HEK293 (cell line): ENCODE measurements around the gene PRAF2.

Experiments
- CTCF ChIA-PET: fragments of 350-600 bp; formaldehyde crosslinking; extraction: SDS; loops from one replicate; lab custom pipeline; 2021; ENCODE audit warnings: antibody characterized with exemption; lab: Yijun Ruan, JAX
- POLR2A ChIA-PET: fragments of 300-600 bp; formaldehyde crosslinking; extraction: SDS; loops from one replicate; lab custom pipeline; 2020; ENCODE audit warnings: antibody characterized with exemption, inconsistent platforms; lab: Yijun Ruan, JAX
- H3K27ac ChIP-seq: fragments of 200-500 bp; sonication (Bioruptor generic); 2 replicates; pipeline ENCODE4 v1.5.1; 2014; ENCODE audit warnings: low read depth, low read length, control low read depth, inconsistent platforms; ENCODE audit errors: extremely low read depth
- H3K36me3 ChIP-seq, 2 experiments: fragments of 200-500 bp in 1 of 2; sonication (Bioruptor generic) in 1 of 2; 1 replicate in 1 of 2; 2 replicates in 1 of 2; pipeline ENCODE4 v1.5.1; 2014 to 2017; ENCODE audit warnings: inconsistent platforms in 2 of 2, low read length in 2 of 2; ENCODE audit not compliant: control insufficient read depth in 2 of 2, insufficient read depth in 1 of 2
- H3K4me1 ChIP-seq: fragments of 200-500 bp; sonication (Bioruptor generic); 2 replicates; pipeline ENCODE4 v1.5.1; 2014; ENCODE audit warnings: mild to moderate bottlenecking, low read length, inconsistent platforms; ENCODE audit not compliant: control insufficient read depth, insufficient read depth
- H3K4me3 ChIP-seq: 2 replicates; pipeline ENCODE4 v1.5.1; 2011; ENCODE audit warnings: low read depth, mild to moderate bottlenecking, control low read depth, low read length, moderate library complexity
- H3K9me3 ChIP-seq: fragments of 200-500 bp; sonication (Bioruptor generic); 2 replicates; pipeline ENCODE4 v1.5.1; 2014; ENCODE audit warnings: low read depth, low read length, inconsistent platforms; ENCODE audit not compliant: control insufficient read depth, insufficient read depth
- YY2 ChIP-seq: fragments of 450-650 bp; formaldehyde crosslinking; IDR thresholded peaks from 2 replicates; pipeline ENCODE4 v1.5.1; 2016; ENCODE audit warnings: missing biosample characterization, missing genetic modification characterization
- ZNF112 ChIP-seq: fragments of 450-650 bp; formaldehyde crosslinking; IDR thresholded peaks from 2 replicates; pipeline ENCODE4 v1.5.0; 2017; ENCODE audit warnings: missing biosample characterization, missing genetic modification characterization
- ZNF133 ChIP-seq: fragments of 450-650 bp; formaldehyde crosslinking; IDR thresholded peaks from 2 replicates; pipeline ENCODE4 v1.5.1; 2016; ENCODE audit warnings: missing biosample characterization, missing genetic modification characterization
- ZNF223 ChIP-seq: fragments of 450-650 bp; formaldehyde crosslinking; IDR thresholded peaks from 2 replicates; pipeline ENCODE4 v1.5.1; 2016; ENCODE audit warnings: missing biosample characterization, missing genetic modification characterization
- ZNF248 ChIP-seq: fragments of 450-650 bp; formaldehyde crosslinking; IDR thresholded peaks from 2 replicates; pipeline ENCODE4 v1.5.1; 2017; ENCODE audit warnings: missing biosample characterization, missing genetic modification characterization
- ZNF266 ChIP-seq: fragments of 450-650 bp; formaldehyde crosslinking; IDR thresholded peaks from 2 replicates; pipeline ENCODE4 v1.5.1; 2016; ENCODE audit warnings: missing biosample characterization, missing genetic modification characterization, low read depth
- ZNF311 ChIP-seq: fragments of 450-650 bp; formaldehyde crosslinking; IDR thresholded peaks from 2 replicates; pipeline ENCODE4 v1.5.1; 2017; ENCODE audit warnings: missing biosample characterization, missing genetic modification characterization, borderline replicate concordance
- ZNF335 ChIP-seq: fragments of 450-650 bp; formaldehyde crosslinking; conservative IDR thresholded peaks from 2 replicates; pipeline ENCODE4 v1.5.1; 2016; ENCODE audit warnings: missing biosample characterization, missing genetic modification characterization
- ZNF37A ChIP-seq: fragments of 450-650 bp; IDR thresholded peaks from 2 replicates; pipeline ENCODE4 v1.5.1; 2018; ENCODE audit warnings: missing biosample characterization, missing genetic modification characterization
- ZNF404 ChIP-seq: fragments of 450-650 bp; formaldehyde crosslinking; IDR thresholded peaks from 2 replicates; pipeline ENCODE4 v1.5.1; 2017; ENCODE audit warnings: missing biosample characterization, missing genetic modification characterization
- ZNF560 ChIP-seq: fragments of 450-650 bp; formaldehyde crosslinking; IDR thresholded peaks from 2 replicates; pipeline ENCODE4 v1.5.1; 2017; ENCODE audit warnings: missing biosample characterization, missing genetic modification characterization, borderline replicate concordance
- ZNF658 ChIP-seq: fragments of 450-650 bp; formaldehyde crosslinking; IDR thresholded peaks from 2 replicates; pipeline ENCODE4; 2016; ENCODE audit warnings: missing biosample characterization, missing genetic modification characterization
- ZNF76 ChIP-seq: fragments of 450-650 bp; formaldehyde crosslinking; IDR thresholded peaks from 2 replicates; pipeline ENCODE4; 2016; ENCODE audit warnings: low read depth, missing biosample characterization, missing genetic modification characterization, borderline replicate concordance
- TF ChIP-seq, protein P1 (sequence below): fragments of 450-650 bp; formaldehyde crosslinking; IDR thresholded peaks from 2 replicates; pipeline ENCODE4 v1.5.1; 2017; ENCODE audit warnings: missing biosample characterization, mild to moderate bottlenecking, missing genetic modification characterization, moderate library complexity
- TF ChIP-seq, protein P2 (sequence below): fragments of 450-650 bp; formaldehyde crosslinking; IDR thresholded peaks from 2 replicates; pipeline ENCODE4 v1.5.1; 2016; ENCODE audit warnings: missing biosample characterization, missing genetic modification characterization
- TF ChIP-seq, protein P3 (sequence below): fragments of 450-650 bp; formaldehyde crosslinking; optimal IDR thresholded peaks from 2 replicates; pipeline ENCODE3; 2016; ENCODE audit warnings: missing biosample characterization, mild to moderate bottlenecking, missing genetic modification characterization
- TF ChIP-seq, protein P4 (sequence below): fragments of 450-650 bp; formaldehyde crosslinking; IDR thresholded peaks from 2 replicates; pipeline ENCODE4 v1.5.1; 2016; ENCODE audit warnings: missing biosample characterization, missing genetic modification characterization
- TF ChIP-seq, protein P5 (sequence below): fragments of 450-650 bp; formaldehyde crosslinking; IDR thresholded peaks from 2 replicates; pipeline ENCODE4 v1.5.1; 2016; ENCODE audit warnings: missing biosample characterization, missing genetic modification characterization

Gene PRAF2

DNA sequence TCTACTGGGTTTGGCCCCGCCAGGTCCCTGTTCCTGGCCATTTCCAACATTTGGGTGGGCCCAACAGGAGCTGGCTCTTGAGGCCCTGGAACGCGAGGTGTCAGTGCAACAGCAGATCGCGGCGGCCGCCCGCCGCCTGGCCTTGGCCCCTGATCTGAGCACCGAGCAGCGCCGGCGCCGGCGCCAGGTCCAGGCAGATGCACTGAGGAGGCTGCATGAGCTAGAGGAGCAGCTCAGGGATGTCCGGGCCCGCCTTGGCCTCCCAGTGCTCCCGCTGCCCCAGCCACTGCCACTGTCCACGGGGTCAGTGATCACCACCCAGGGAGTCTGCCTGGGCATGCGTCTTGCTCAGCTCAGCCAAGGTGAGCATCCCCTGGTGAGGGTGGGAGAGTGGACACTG lies 9.5 kb downstream of the PRAF2 start:
- no peaks in the 10 kb centered on the region for H3K9me3 ChIP-seq
- ChIA-PET POLR2A (no interaction called here), CTCF (no interaction called here)
- no peak overlapping the region for H3K4me3 ChIP-seq
- H3K4me1 ChIP-seq = no peaks in the 10 kb centered on the region
- peaks cover 0 to 41% of the 10 kb centered on the region in 2 experiments; a peak in 1 of 3 replicates for H3K36me3 ChIP-seq
- TF ChIP-seq ZNF404 (tag by site-specific recombination) (no peak), ZNF248 (tag by site-specific recombination) (no peak), ZNF76 (tag by site-specific recombination) (no peak), ZNF133 (tag by site-specific recombination) (no peak), ZNF560 (tag by site-specific recombination) (no peak), ZNF266 (tag by site-specific recombination) (no peak), ZNF311 (tag by site-specific recombination) (no peak), ZNF112 (tag by site-specific recombination) (no peak), ZNF37A (no peak), ZNF223 (no peak), ZNF658 (tag by site-specific recombination) (no peak), ZNF335 (no peak), YY2 (no peak)
- TF ChIP-seq, protein P1, sequence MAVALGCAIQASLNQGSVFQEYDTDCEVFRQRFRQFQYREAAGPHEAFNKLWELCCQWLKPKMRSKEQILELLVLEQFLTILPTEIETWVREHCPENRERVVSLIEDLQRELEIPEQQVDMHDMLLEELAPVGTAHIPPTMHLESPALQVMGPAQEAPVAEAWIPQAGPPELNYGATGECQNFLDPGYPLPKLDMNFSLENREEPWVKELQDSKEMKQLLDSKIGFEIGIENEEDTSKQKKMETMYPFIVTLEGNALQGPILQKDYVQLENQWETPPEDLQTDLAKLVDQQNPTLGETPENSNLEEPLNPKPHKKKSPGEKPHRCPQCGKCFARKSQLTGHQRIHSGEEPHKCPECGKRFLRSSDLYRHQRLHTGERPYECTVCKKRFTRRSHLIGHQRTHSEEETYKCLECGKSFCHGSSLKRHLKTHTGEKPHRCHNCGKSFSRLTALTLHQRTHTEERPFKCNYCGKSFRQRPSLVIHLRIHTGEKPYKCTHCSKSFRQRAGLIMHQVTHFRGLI (tag by site-specific recombination) = no peak
- TF ChIP-seq, protein P2, sequence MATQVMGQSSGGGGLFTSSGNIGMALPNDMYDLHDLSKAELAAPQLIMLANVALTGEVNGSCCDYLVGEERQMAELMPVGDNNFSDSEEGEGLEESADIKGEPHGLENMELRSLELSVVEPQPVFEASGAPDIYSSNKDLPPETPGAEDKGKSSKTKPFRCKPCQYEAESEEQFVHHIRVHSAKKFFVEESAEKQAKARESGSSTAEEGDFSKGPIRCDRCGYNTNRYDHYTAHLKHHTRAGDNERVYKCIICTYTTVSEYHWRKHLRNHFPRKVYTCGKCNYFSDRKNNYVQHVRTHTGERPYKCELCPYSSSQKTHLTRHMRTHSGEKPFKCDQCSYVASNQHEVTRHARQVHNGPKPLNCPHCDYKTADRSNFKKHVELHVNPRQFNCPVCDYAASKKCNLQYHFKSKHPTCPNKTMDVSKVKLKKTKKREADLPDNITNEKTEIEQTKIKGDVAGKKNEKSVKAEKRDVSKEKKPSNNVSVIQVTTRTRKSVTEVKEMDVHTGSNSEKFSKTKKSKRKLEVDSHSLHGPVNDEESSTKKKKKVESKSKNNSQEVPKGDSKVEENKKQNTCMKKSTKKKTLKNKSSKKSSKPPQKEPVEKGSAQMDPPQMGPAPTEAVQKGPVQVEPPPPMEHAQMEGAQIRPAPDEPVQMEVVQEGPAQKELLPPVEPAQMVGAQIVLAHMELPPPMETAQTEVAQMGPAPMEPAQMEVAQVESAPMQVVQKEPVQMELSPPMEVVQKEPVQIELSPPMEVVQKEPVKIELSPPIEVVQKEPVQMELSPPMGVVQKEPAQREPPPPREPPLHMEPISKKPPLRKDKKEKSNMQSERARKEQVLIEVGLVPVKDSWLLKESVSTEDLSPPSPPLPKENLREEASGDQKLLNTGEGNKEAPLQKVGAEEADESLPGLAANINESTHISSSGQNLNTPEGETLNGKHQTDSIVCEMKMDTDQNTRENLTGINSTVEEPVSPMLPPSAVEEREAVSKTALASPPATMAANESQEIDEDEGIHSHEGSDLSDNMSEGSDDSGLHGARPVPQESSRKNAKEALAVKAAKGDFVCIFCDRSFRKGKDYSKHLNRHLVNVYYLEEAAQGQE (tag by site-specific recombination) = no peak
- TF ChIP-seq, protein P3, sequence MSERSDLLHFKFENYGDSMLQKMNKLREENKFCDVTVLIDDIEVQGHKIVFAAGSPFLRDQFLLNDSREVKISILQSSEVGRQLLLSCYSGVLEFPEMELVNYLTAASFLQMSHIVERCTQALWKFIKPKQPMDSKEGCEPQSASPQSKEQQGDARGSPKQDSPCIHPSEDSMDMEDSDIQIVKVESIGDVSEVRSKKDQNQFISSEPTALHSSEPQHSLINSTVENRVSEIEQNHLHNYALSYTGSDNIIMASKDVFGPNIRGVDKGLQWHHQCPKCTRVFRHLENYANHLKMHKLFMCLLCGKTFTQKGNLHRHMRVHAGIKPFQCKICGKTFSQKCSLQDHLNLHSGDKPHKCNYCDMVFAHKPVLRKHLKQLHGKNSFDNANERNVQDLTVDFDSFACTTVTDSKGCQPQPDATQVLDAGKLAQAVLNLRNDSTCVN = no peak
- TF ChIP-seq, protein P4, sequence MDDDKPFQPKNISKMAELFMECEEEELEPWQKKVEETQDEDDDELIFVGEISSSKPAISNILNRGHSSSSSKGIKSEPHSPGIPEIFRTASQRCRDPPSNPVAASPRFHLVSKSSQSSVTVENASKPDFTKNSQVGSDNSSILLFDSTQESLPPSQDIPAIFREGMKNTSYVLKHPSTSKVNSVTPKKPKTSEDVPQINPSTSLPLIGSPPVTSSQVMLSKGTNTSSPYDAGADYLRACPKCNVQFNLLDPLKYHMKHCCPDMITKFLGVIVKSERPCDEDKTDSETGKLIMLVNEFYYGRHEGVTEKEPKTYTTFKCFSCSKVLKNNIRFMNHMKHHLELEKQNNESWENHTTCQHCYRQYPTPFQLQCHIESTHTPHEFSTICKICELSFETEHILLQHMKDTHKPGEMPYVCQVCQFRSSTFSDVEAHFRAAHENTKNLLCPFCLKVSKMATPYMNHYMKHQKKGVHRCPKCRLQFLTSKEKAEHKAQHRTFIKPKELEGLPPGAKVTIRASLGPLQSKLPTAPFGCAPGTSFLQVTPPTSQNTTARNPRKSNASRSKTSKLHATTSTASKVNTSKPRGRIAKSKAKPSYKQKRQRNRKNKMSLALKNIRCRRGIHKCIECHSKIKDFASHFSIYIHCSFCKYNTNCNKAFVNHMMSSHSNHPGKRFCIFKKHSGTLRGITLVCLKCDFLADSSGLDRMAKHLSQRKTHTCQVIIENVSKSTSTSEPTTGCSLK (tag by site-specific recombination) = no peak
- TF ChIP-seq, protein P5, sequence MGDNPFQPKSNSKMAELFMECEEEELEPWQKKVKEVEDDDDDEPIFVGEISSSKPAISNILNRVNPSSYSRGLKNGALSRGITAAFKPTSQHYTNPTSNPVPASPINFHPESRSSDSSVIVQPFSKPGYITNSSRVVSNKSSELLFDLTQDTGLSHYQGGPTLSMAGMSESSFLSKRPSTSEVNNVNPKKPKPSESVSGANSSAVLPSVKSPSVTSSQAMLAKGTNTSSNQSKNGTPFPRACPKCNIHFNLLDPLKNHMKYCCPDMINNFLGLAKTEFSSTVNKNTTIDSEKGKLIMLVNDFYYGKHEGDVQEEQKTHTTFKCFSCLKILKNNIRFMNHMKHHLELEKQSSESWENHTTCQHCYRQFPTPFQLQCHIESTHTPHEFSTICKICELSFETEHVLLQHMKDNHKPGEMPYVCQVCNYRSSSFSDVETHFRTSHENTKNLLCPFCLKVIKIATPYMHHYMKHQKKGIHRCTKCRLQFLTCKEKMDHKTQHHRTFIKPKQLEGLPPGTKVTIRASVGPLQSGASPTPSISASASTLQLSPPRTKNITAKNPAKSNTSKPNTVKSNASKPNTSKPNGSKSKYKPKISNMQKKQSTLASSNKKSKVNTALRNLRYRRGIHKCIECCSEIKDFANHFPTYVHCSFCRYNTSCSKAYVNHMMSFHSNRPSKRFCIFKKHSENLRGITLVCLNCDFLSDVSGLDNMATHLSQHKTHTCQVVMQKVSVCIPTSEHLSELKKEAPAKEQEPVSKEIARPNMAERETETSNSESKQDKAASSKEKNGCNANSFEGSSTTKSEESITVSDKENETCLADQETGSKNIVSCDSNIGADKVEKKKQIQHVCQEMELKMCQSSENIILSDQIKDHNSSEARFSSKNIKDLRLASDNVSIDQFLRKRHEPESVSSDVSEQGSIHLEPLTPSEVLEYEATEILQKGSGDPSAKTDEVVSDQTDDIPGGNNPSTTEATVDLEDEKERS (tag by site-specific recombination) = no peak
- H3K27ac ChIP-seq = no peak overlapping the region
